Natural killer cell (primary cell): ENCODE measurements around the gene RRP15. TPM values are rescaled to one million over a fixed set of nuclear protein-coding genes. Genes with fewer than 3 reads are reported as not detected.

ENCODE experiments used
- ATAC-seq, 3 donors: fragments of 150-1000 bp in 2 of 3; fragments of 200-7000 bp in 1 of 3; cut with Tn5 transposase; 1 replicate in 1 of 3; 2 replicates in 2 of 3; pipeline ENCODE4 v1.10.0; 2021; ENCODE audit warnings: mild to moderate bottlenecking in 2 of 3, moderate library complexity in 2 of 3
- DNase-seq, 2 donors: peaks; one replicate each; pipeline versions ENCODE4 v3.0.0 to v3.0.0-alpha.2; 2013 to 2021; ENCODE audit warnings: mixed read lengths in 1 of 2
- H3K27ac ChIP-seq: one replicate; pipeline ENCODE4 v1.5.1; 2013; ENCODE audit warnings: mild to moderate bottlenecking, low read length
- H3K27me3 ChIP-seq: one replicate; pipeline ENCODE4 v1.6.1; 2013; ENCODE audit warnings: low read length; ENCODE audit not compliant: control insufficient read depth, insufficient read depth
- H3K36me3 ChIP-seq: one replicate; pipeline ENCODE4 v1.6.1; 2013; ENCODE audit warnings: low read length; ENCODE audit not compliant: control insufficient read depth, insufficient read depth
- H3K4me1 ChIP-seq: one replicate; pipeline ENCODE4 v1.6.1; 2013; ENCODE audit warnings: low read length; ENCODE audit not compliant: control insufficient read depth, insufficient read depth
- H3K4me3 ChIP-seq: one replicate; pipeline ENCODE4 v1.5.1; 2013; ENCODE audit warnings: low read length
- H3K9me3 ChIP-seq: one replicate; pipeline ENCODE4 v1.6.1; 2013; ENCODE audit warnings: low read length; ENCODE audit not compliant: control insufficient read depth, insufficient read depth
- H3K27ac Mint-ChIP-seq, 2 donors: one replicate each; pipeline ENCODE4 v1.8.0; 2022; ENCODE audit warnings: mild to moderate bottlenecking in 2 of 2, mixed read lengths in 2 of 2, moderate library complexity in 1 of 2
- H3K27me3 Mint-ChIP-seq, 2 donors: one replicate each; pipeline ENCODE4 v1.8.0; 2022; ENCODE audit warnings: low read depth in 2 of 2, mixed read lengths in 2 of 2
- H3K36me3 Mint-ChIP-seq: one replicate; pipeline ENCODE4 v1.8.0; 2022; ENCODE audit warnings: mixed read lengths
- H3K4me1 Mint-ChIP-seq, 2 donors: one replicate each; pipeline ENCODE4 v1.8.0; 2022; ENCODE audit warnings: mixed read lengths in 2 of 2
- H3K4me3 Mint-ChIP-seq: one replicate; pipeline ENCODE4 v1.8.0; 2022; ENCODE audit warnings: mild to moderate bottlenecking, moderate library complexity, mixed read lengths
- H3K9me3 Mint-ChIP-seq, 2 donors: one replicate each; pipeline ENCODE4 v1.8.0; 2022; ENCODE audit warnings: mixed read lengths in 2 of 2
- WGBS: methylation state at CpG from one replicate; pipeline ENCODE4 v1.1.7; 2013; ENCODE audit warnings: missing lambda C conversion rate; ENCODE audit not compliant: insufficient coverage; 5-methylcytosine and 5-hydroxymethylcytosine counted together
- intact Hi-C: fragments of 100-400 bp; cut with micrococcal nuclease; formaldehyde crosslinking; loops from one replicate; pipeline ENCODE4 v1.14.2; 2022
- total RNA-seq, 4 donors: library from RNA; stranded (reverse); fragments of 120-200 nt in 1 of 4; gene quantifications; one replicate each; pipeline versions ENCODE4 v1.2.3 to v1.2.4, GENCODE V29; 2013 to 2022
- TF ChIP-seq, protein P1 (sequence below): fragments of 200-600 bp; IDR thresholded peaks from one replicate; pipeline ENCODE4 v1.8.0; 2022; ENCODE audit warnings: antibody characterized with exemption

The RRP15 gene
- total RNA-seq, 3 donors from 2014 or later (not counting 1 experiment from before 2014, with no cell fraction given) = 9.2 to 15.3 (median 13.3) TPM

DNA sequence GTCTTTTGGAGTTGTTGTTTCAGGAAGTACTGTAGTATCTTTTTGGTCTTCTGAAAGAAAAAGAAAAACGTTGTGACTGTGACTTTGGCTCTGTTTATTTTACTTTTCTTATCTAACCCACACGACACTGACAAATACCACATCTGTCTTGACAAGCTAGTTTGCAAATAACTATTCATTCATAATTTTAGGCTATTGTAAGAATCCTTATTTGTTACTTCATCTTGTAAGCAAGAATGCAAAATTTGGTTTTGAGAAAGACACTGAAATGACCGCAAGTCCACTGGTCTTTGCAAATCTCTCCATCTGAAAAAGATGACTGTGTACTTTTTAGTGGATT lies 72.8 kb downstream of the RRP15 start:
- Histone ChIP-seq H3K9me3 (no peaks in the 10 kb centered on the region), H3K4me1 (no peaks in the 10 kb centered on the region), H3K4me3 (no peak overlapping the region), H3K27ac (no peak overlapping the region), H3K36me3 (no peaks in the 10 kb centered on the region), H3K27me3 (no peaks in the 10 kb centered on the region)
- DNase-seq = no peak
- Mint-ChIP-seq H3K27me3 (no peaks in the 10 kb centered on the region), H3K4me3 (no peak overlapping the region), H3K36me3 (no peaks in the 10 kb centered on the region), H3K4me1 (no peaks in the 10 kb centered on the region), H3K27ac (no peak overlapping the region), H3K9me3 (no peaks in the 10 kb centered on the region)
- 93% methylated on average over 1 of the region's 3 CpGs for WGBS
- intact Hi-C loops = no loop called here
- TF ChIP-seq, protein P1, sequence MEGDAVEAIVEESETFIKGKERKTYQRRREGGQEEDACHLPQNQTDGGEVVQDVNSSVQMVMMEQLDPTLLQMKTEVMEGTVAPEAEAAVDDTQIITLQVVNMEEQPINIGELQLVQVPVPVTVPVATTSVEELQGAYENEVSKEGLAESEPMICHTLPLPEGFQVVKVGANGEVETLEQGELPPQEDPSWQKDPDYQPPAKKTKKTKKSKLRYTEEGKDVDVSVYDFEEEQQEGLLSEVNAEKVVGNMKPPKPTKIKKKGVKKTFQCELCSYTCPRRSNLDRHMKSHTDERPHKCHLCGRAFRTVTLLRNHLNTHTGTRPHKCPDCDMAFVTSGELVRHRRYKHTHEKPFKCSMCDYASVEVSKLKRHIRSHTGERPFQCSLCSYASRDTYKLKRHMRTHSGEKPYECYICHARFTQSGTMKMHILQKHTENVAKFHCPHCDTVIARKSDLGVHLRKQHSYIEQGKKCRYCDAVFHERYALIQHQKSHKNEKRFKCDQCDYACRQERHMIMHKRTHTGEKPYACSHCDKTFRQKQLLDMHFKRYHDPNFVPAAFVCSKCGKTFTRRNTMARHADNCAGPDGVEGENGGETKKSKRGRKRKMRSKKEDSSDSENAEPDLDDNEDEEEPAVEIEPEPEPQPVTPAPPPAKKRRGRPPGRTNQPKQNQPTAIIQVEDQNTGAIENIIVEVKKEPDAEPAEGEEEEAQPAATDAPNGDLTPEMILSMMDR = no peak
- no peak for ATAC-seq

DNA sequence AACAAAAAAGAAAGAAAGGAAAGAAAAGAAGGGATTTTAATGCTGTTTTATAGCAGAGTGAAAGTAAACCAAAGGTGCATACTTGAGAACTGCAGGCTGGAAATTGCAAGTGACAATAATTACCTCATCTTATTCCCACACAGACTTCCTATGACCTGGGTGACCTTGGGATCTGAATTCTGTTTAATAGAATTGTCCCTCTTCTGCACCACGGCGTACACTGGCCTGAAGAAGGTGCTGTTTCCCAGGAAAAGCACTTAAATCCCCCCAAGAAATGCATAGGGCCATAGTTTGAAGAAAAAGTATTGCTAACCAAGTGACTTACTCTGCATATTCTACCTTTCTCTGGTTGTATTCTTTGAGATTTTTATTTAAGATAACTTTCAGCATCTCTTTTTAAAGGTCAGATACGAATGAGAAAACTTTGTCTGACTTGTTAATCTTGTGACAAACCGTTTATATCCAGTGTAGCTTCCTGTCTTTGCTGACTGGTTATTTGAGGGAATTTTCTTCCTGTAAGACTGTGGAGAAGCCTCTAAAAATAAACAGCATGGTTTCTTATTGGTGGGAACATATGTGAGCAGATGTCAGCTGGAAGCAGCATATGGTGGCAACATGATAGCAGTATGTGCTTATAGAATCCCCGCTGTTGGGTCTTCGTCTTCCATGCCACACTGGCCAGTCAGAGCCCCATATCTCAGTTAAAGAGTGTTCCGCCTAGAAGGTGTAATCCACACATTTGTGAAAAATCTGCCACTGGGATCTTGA lies 76.4 kb downstream of the RRP15 start:
- ATAC-seq (no peak), DNase-seq (no peak)
- Mint-ChIP-seq H3K36me3 (no peaks in the 10 kb centered on the region), H3K9me3 (no peaks in the 10 kb centered on the region), H3K27me3 (no peaks in the 10 kb centered on the region), H3K4me3 (no peak overlapping the region), H3K4me1 (no peaks in the 10 kb centered on the region), H3K27ac (no peak overlapping the region)
- 72% methylated on average over 7 of the region's 7 CpGs for WGBS
- no peaks in the 10 kb centered on the region for H3K4me1 ChIP-seq
- H3K9me3 ChIP-seq = no peaks in the 10 kb centered on the region
- H3K36me3 ChIP-seq = no peaks in the 10 kb centered on the region
- H3K27ac ChIP-seq = no peak overlapping the region
- intact Hi-C loops = no loop called here
- no peak overlapping the region for H3K4me3 ChIP-seq
- TF ChIP-seq, protein P1 = no peak
- H3K27me3 ChIP-seq = no peaks in the 10 kb centered on the region

DNA sequence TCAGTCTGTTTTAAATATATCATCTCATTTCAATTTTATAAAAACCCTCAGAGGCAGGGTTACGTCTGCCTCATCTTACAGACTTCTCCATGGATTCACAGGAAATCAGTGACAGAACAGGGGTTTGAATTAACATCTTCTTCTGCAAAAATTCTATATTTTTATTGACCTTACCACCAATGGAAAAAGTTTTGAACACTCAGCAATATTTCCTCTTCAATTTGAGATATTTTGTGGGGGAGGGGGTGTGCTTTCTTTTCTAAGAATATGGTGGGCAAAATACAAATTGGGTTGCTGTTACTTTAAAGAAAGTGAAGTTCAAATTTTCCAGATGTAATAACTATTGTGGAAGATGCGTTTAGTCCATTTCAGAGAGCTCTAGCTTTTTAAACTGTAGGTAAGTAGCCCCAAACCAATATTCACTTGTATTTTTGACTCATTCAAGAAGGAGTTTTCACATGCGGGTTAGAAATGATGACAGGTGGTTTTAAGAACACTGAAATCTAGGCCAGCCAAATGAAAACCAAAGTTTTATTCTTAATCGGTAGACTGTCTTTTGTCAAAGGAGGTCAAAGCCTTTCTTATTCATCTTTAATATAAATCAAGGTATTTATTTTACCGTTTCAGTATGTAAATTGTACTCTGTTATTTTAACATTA lies 77.5 kb downstream of the RRP15 start:
- H3K36me3 Mint-ChIP-seq = no peaks in the 10 kb centered on the region
- Histone ChIP-seq H3K36me3 (no peaks in the 10 kb centered on the region), H3K27ac (no peak overlapping the region), H3K9me3 (no peaks in the 10 kb centered on the region), H3K27me3 (no peaks in the 10 kb centered on the region), H3K4me1 (no peaks in the 10 kb centered on the region), H3K4me3 (no peak overlapping the region)
- H3K27me3 Mint-ChIP-seq = no peaks in the 10 kb centered on the region
- WGBS = 71% methylated on average over 3 of the region's 5 CpGs
- TF ChIP-seq, protein P1 = no peak
- intact Hi-C loops = no loop called here
- ATAC-seq (no peak), DNase-seq (no peak)
- H3K4me1 Mint-ChIP-seq = no peaks in the 10 kb centered on the region
- H3K9me3 Mint-ChIP-seq = no peaks in the 10 kb centered on the region
- no peak overlapping the region for H3K27ac Mint-ChIP-seq
- no peak overlapping the region for H3K4me3 Mint-ChIP-seq
